ENCODE measurements around the gene POU6F1.

- no peak for TF ChIP-seq CTCF (IDR thresholded peaks at IDR 0.05)
- TF ChIP-seq EP300 (IDR thresholded peaks at IDR 0.05): no peak
These were observed 64.9 kb downstream of the POU6F1 start for GRCh38 chr12:51152953-51153352.

Measured in esophagus muscularis mucosa (tissue), 3 donors.